Body of pancreas (tissue), 4 donors: ENCODE data around the gene JOSD2. TPM values are rescaled to one million over a fixed set of nuclear protein-coding genes. Genes with fewer than 3 reads are reported as not detected.
"Not testable (repeated sequence)": the region's sequence is repeated elsewhere in the genome, so short reads cannot be mapped to it uniquely, and the experiment has no call there.

Experiments
- ATAC-seq: fragments of 150-250 bp; one replicate; pipeline ENCODE4 v1.9.1; 2016
- DNase-seq, 4 donors: peaks; one replicate each; pipeline ENCODE4 v3.0.0-alpha.2; 2019
- H3K27ac ChIP-seq, 4 donors: fragments of 200-600 bp; sonication (generic); 1 replicate in 3 of 4; 2 replicates in 1 of 4; pipeline versions ENCODE4 v1.5.1 to v1.6.1; 2016 to 2019; ENCODE audit warnings: mild to moderate bottlenecking in 1 of 4, mixed read lengths in 1 of 4, moderate library complexity in 1 of 4
- H3K27me3 ChIP-seq, 2 donors: fragments of 200-600 bp; sonication (generic); one replicate each; pipeline ENCODE4 v1.6.0; 2016; ENCODE audit warnings: mild to moderate bottlenecking in 1 of 2
- H3K36me3 ChIP-seq, 2 donors: fragments of 200-600 bp; sonication (generic); replicated peaks in 1 of 2; 2 replicates each; pipeline ENCODE4 v1.5.1; 2016; ENCODE audit warnings: low read depth in 2 of 2; ENCODE audit not compliant: insufficient read depth in 1 of 2
- H3K4me1 ChIP-seq: fragments of 200-600 bp; sonication (generic); one replicate; pipeline ENCODE4 v1.6.0; 2016
- H3K4me3 ChIP-seq, 2 donors: fragments of 200-600 bp; sonication (generic); 1 replicate in 1 of 2; 2 replicates in 1 of 2; pipeline ENCODE4 v1.5.1; 2016 to 2019
- H3K9me3 ChIP-seq, 3 donors: fragments of 200-600 bp; sonication (generic); 1 replicate in 2 of 3; 2 replicates in 1 of 3; pipeline ENCODE4 v1.5.1; 2016
- POLR2A ChIP-seq, 3 donors: fragments of 450-650 bp; IDR thresholded peaks; one replicate each; pipeline ENCODE4 v1.6.1; 2016; ENCODE audit warnings: antibody characterized with exemption in 3 of 3, mild to moderate bottlenecking in 2 of 3
- WGBS, 2 donors: methylation state at CpG; one replicate each; pipeline ENCODE4 v1.1.5; 2017; 5-methylcytosine and 5-hydroxymethylcytosine counted together
- intact Hi-C: fragments of 100-400 bp; cut with DNase I; formaldehyde crosslinking; loops from one replicate; pipeline ENCODE4 v1.15.1; 2023
- total RNA-seq, 2 donors: library from RNA; depleted of rRNA; stranded (reverse); fragments of >200 nt; gene quantifications; one replicate each; pipeline ENCODE4 v1.1.0, GENCODE V29; 2016
- TF ChIP-seq, protein P1 (sequence below), 7 experiments: fragments of 450-650 bp in 4 of 7; fragments of 200-600 bp in 3 of 7; sonication (generic) in 3 of 7; IDR thresholded peaks; one replicate each; pipeline ENCODE4 v1.5.1; 2016 to 2019; ENCODE audit warnings: antibody characterized with exemption in 7 of 7

Gene JOSD2
- total RNA-seq, 2 donors from 2014 or later = 5.6 to 7.5 TPM

GRCh38 chr19:50532952-50533351 lies 22.0 kb upstream of the JOSD2 start:
- no peak for TF ChIP-seq POLR2A (IDR thresholded peaks at IDR 0.05)
- TF ChIP-seq, protein P1, sequence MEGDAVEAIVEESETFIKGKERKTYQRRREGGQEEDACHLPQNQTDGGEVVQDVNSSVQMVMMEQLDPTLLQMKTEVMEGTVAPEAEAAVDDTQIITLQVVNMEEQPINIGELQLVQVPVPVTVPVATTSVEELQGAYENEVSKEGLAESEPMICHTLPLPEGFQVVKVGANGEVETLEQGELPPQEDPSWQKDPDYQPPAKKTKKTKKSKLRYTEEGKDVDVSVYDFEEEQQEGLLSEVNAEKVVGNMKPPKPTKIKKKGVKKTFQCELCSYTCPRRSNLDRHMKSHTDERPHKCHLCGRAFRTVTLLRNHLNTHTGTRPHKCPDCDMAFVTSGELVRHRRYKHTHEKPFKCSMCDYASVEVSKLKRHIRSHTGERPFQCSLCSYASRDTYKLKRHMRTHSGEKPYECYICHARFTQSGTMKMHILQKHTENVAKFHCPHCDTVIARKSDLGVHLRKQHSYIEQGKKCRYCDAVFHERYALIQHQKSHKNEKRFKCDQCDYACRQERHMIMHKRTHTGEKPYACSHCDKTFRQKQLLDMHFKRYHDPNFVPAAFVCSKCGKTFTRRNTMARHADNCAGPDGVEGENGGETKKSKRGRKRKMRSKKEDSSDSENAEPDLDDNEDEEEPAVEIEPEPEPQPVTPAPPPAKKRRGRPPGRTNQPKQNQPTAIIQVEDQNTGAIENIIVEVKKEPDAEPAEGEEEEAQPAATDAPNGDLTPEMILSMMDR (IDR thresholded peaks at IDR 0.05) = no peak
- intact Hi-C loops = no loop called here

DNA sequence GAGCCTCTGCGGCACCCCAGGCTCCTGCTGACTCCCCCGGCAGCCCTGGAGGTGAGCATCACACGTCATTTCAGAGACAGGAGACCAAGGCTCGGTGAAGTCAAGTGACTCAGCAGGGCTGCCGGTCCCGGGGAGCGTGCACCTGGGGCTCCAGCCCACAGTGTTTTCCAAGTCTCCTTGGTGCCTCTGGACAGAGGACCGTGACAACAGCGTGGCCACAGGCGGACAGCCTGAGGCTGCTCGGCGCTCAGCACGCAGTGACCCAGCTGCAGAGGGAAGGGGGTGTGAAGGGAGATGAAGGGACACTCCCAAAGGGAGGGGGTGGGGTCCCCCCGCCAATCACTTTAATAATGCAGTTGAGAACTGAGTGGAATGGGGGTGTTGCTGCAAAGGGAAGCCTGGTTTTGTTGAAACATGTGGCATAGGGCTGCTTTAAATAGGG lies 20.2 kb upstream of the JOSD2 start:
- Histone ChIP-seq H3K27ac (no peak overlapping the region), H3K27me3 (no peaks in the 10 kb centered on the region), H3K4me3 (no peak overlapping the region), H3K4me1 (no peaks in the 10 kb centered on the region), H3K9me3 (peaks cover 0 to 7% (median 0%) of the 10 kb centered on the region in 3 donors), H3K36me3 (no peaks in the 10 kb centered on the region)
- TF ChIP-seq, protein P1 (IDR thresholded peaks at IDR 0.05) = no peak
- TF ChIP-seq POLR2A (IDR thresholded peaks at IDR 0.05) = no peak
- no peak for ATAC-seq
- intact Hi-C loops = no loop called here
- WGBS, 2 donors = 25 to 47% methylated on average over 2 to 14 of the region's 14 CpGs
- no peak for DNase-seq

More at GRCh38 chr19:50532952-50533351, 22.0 kb upstream of the JOSD2 start:
- no peaks in the 10 kb centered on the region for H3K4me1 ChIP-seq
- no peaks in the 10 kb centered on the region for H3K36me3 ChIP-seq
- peaks cover 0 to 7% (median 0%) of the 10 kb centered on the region in 3 donors for H3K9me3 ChIP-seq
- no peaks in the 10 kb centered on the region for H3K27me3 ChIP-seq
- ATAC-seq = no peak
- WGBS, 2 donors = 48 to 62% methylated on average over 4 of the region's 4 CpGs
- no peak for DNase-seq
- H3K4me3 ChIP-seq = no peak overlapping the region
- no peak overlapping the region for H3K27ac ChIP-seq

DNA sequence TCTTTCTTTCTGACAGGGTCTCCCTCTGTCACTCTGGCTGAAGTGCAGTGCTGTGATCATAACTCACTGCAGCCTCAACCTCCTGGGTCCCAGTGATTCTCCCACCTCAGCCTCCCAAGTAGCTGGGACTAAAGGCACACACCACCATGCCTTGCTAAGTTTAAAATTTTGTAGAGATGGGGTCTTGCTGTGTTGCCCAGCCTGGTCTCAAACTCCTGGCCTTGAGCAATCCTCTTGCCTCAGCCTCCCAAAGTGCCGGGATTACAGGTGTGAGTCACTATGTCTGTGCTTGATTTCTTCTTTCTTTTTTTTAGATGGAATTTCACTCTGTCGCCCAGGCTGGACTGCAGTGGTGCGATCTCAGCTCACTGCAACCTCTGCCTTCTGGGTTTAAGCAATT lies 17.1 kb upstream of the JOSD2 start:
- intact Hi-C loops, H3K27ac ChIP-seq, H3K36me3 ChIP-seq, H3K9me3 ChIP-seq, H3K27me3 ChIP-seq, H3K4me1 ChIP-seq, DNase-seq, H3K4me3 ChIP-seq, ATAC-seq: not testable (repeated sequence)
- 71 to 76% methylated on average over 3 of the region's 3 CpGs for WGBS, 2 donors

DNA sequence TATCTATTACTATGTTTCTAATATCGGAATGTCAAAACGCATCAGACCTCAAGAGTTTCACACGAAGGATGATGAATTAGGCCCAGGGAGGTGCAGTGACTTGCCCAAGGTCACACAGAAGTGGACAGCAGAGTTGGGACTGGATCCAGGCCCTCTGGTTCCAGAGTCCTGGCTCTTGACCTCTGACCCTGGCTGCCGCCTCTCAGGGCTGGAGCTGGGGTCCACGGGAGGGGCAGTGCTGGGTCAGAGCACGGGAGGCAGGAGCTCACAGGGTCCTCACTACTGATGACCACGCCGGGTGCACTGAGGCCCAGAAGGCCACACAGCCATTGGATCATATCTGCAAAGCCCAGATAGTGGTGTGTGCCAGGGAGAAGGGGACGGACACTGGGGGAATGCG lies 11.9 kb upstream of the JOSD2 start:
- intact Hi-C loops = no loop called here
- Histone ChIP-seq H3K27ac (no peak overlapping the region), H3K4me1 (no peaks in the 10 kb centered on the region), H3K4me3 (no peak overlapping the region), H3K9me3 (no peaks in the 10 kb centered on the region), H3K36me3 (no peaks in the 10 kb centered on the region), H3K27me3 (peaks cover 0 to 5% of the 10 kb centered on the region in 2 donors)
- WGBS, 2 donors = 65 to 66% methylated on average over 8 to 10 of the region's 10 CpGs
- DNase-seq (no peak), ATAC-seq (no peak)
- TF ChIP-seq, protein P1 (IDR thresholded peaks at IDR 0.05) = no peak
- no peak for TF ChIP-seq POLR2A (IDR thresholded peaks at IDR 0.05)

DNA sequence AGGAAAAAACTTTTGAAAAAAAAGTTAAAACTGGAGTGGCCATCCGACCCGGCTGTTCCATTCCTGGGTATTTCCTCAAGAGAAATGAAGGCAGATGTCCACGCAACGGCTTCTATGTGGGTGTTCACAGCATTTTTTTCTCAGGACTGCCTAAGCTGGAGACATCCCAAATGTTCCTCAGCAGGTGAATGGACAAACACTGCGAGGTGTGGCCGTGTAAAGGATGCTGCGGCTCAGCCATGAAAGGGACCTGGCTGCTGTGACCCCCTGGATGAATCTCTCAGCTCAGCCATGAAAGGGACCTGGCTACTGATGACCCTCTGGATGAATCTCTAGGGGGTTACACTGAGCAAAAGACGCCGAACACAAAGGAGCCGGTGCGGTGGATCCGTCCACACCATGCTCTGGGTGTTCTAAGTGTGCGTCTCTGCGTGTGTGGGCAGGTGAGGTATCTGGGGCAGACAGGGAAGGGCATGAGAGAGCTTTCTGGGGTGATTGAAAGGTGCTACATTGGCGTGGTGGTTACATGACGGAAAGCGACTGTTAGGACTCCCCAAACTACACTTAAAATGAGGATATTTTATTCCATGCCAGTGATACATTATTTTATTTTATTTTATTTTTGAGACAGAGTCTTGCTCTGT lies 10.0 kb upstream of the JOSD2 start:
- Histone ChIP-seq H3K9me3 (no peaks in the 10 kb centered on the region), H3K27ac (no peak overlapping the region), H3K4me3 (no peak overlapping the region), H3K4me1 (no peaks in the 10 kb centered on the region), H3K36me3 (no peaks in the 10 kb centered on the region), H3K27me3 (peaks cover 0 to 5% of the 10 kb centered on the region in 2 donors)
- intact Hi-C loops = no loop called here
- no peak for DNase-seq
- no peak for ATAC-seq
- 75 to 76% methylated on average over 17 of the region's 17 CpGs for WGBS, 2 donors
- TF ChIP-seq POLR2A (IDR thresholded peaks at IDR 0.05) = no peak
- TF ChIP-seq, protein P1 (IDR thresholded peaks at IDR 0.05) = no peak
